Measurements from ENCODE around the gene CCDC169.
A peak's percentile ranks its signal among the peaks of the same experiment; 100 is the strongest.
"Not testable (repeated sequence)": the region's sequence is repeated elsewhere in the genome, so short reads cannot be mapped to it uniquely, and the experiment has no call there.

CCDC169 gene

GRCh38 chr13:36297366-36298338 lies at the start of gene CCDC169:
CCDC169 (minus strand) TSS chr13:36297814; CDS start chr13:36297719, 95 bp downstream.
- peak; percentile 4 to 47 for DNase-seq (ENCODE audit: low read depth in 1 of 2, low spot score in 1 of 2)

GRCh38 chr13:36346222-36347083 lies 48.8 kb upstream of the CCDC169 start, which contains the start of gene SPART:
SPART (minus strand) TSS chr13:36346394; CDS start chr13:36335830, 10,564 bp downstream.
- peak; percentile 64 to 86 for DNase-seq (ENCODE audit: low read depth in 1 of 2, low spot score in 1 of 2)

DNA sequence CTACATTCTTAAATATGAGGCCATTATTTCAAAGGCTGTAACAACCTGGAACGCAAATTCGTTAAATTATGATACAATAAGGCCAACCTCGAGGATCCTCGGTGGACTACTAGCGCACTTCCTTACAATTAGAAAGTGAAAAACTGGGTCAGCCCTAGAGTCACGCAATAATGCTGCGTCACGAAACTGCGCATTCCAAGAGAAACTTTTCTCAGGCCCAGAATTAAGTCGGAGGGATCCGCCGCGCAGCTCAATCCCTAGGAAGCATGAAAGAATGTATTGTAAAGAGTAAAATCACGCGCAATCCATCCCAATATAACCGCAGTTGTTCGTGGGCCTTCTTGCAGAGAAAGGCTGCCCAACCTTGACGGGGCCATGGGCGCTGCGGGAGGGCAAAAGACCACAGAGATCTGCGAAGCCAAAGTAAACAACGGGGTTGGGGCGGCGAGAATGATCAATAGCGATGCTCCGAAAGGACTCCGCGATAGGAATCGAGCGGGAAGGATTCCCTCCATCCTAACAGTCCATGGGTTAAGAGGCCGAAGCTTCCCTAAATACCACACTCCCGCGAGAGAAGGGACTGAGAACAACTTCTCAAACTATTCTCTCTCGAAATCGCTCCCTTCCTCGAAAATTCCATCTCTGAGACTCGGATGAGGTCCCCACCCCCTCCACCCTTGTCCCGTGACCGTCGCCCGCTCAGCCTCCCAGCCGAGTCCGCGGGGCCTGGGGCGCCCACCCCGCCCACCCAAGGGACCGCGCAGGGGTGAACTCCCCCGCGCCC lies 48.0 kb upstream of the CCDC169 start:
- peak; percentile 21 to 22 for DNase-seq (ENCODE audit: low read depth in 1 of 2, low spot score in 1 of 2)

GRCh38 chr13:36344886-36345437 lies 47.3 kb upstream of the CCDC169 start:
- DNase-seq (ENCODE audit: low read depth in 1 of 2, low spot score in 1 of 2) = no peak

DNA sequence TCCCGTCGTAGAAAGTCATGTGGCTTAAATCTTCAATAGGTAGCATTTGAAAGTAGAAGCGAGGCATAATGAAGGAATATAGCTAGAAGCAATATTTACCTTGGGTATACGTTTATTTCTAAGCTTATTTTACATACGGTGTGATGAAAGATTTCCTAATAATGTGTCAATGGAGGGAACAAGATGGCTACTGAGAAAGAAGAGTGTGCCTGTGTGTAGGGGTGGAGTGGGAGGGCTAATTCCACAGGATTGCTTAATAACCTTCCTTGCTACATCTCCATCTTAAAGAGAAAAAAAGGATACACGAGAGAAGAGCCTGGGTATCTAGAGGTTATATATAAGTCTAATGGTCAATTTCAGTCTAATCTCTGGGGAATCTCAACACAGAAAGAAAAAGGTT lies 46.6 kb upstream of the CCDC169 start:
- DNase-seq (ENCODE audit: low read depth in 1 of 2, low spot score in 1 of 2) = no peak

DNA sequence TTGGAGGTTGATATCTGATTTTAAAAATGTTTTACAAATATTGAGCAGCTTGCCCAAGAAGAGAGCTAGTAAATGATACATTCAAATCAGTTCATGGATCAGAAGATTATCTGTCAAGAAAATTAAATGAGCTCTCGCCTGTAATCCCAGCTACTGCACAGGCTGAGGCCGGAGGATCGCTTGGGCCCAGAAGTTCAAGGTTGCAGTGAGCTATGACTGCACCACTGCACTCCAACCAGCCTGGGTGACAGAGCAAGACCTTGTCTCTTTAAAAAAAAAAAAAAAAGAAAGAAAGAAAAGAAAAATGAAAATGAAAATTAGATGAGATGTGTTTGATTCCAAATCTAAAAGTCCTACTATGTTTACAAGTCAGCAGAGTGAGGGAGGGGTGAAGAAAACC lies 46.2 kb upstream of the CCDC169 start:
- no peak for DNase-seq (ENCODE audit: low read depth in 1 of 2, low spot score in 1 of 2)

DNA sequence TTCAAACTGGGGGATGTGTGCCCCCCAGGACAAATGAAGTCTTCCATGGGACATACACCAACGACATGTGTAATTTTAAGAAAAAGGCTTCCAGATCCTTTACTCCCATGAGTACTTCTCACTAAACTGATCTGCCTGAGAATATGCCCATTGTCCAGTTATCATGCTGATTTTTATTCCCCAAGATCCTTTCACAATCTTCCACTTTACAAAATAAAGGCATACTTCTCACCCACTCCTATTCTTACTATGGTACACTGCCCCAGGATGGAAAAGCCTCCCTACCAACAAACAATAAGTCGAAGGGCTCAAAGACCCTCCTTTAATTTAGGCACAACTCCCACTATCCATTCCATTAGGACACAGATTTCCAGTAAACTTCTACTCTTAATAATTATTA lies 45.1 kb upstream of the CCDC169 start:
- DNase-seq (ENCODE audit: low read depth in 1 of 2, low spot score in 1 of 2) = no peak

GRCh38 chr13:36341718-36342117 lies 44.1 kb upstream of the CCDC169 start:
- no peak for DNase-seq (ENCODE audit: low read depth in 1 of 2, low spot score in 1 of 2)

GRCh38 chr13:36339600-36340155 lies 42.1 kb upstream of the CCDC169 start:
- DNase-seq (ENCODE audit: low read depth in 1 of 2, low spot score in 1 of 2) = no peak

DNA sequence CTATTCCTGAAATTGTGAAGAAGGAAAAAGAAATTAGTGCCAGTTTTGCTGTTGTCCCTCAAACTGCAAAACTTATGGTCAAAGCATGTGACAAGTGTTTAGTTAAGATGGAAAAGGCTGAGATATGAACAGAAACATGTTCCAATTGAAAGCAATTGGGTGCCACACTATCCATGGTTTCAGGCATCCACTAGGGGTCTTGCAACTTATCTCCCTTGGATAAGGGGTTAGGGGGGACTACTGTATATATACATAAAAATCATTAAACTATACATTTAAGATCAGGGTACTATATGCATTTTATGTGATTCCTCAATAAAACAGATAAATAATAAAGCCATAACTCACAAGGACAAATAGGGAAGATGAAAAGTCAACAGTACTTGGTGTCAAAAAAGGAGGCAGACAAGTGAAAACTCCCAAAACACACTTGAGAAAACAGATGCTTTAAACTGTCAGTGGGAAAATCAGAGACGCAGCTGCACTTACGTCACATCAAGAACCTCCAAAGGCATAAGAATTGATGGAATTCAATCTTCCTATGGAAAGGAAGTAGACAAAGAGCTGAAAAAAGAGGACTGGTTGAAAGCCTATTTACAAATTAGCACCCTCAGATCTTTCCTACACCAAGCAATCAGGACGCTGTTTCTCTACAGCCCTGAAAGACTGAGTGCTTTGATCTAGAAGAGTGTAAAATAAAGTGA lies 40.5 kb upstream of the CCDC169 start:
- DNase-seq (ENCODE audit: low read depth in 1 of 2, low spot score in 1 of 2) = no peak

DNA sequence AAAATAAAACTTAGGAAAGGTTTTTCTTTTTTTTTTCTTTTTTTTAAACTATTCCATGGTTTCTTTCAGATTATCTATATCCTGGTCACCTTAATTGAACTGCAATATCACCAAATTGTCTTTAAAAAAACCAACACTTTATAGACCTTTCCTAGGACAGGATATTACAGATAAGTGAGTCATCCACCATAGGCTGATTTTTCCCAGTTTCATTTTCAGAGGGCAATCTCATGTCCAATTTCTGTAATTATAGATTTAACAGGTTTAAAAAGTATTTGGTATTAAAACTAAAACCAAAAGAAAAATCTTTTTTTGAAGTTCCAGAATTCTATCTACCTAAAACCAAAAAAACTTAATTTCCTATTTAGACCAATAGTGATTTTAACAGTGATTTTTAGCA lies 35.4 kb upstream of the CCDC169 start:
- no peak for DNase-seq (ENCODE audit: low read depth in 1 of 2, low spot score in 1 of 2)

DNA sequence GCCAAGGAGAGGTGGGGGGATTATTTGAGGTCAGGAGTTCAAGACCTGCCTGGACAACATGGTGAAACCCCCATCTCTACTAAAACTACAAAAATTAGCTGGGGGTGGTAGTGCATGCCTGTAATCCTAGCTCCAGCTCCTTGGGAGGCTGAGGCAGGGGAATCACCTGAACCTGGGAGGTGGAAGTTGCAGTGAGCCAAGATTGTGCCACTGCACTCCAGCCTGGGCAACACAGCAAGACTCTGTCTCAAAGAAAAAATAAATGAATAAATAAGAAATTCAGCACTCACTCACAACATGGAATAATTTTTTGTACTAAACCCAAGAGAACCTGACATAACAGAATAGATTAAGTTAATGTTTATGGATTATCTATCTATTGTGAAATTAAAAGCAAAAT lies 34.6 kb upstream of the CCDC169 start:
- DNase-seq (ENCODE audit: low read depth in 1 of 2, low spot score in 1 of 2) = not testable (repeated sequence)

- no peak for DNase-seq (ENCODE audit: low read depth in 1 of 2, low spot score in 1 of 2)
These were observed 33.7 kb upstream of the CCDC169 start for GRCh38 chr13:36331280-36331679.

DNA sequence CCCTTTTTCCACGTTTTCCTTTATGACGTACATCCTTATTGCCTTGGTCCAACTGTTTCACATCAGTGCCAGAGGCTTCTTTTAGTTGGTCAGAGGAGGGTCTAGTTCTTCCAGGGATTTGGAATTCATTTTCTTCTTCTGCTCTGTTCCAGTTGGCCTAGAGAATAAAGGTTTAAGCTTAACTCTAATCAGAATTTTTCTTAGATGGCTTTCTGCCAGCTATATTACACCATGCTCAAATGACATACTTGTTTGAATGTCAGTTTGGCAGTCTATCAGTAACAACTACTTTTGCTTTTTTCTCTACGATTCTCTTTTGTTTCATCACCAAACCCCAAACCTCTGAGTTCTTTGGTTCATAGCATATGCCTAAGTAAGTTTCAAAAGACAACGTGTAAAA lies 31.7 kb upstream of the CCDC169 start:
- DNase-seq (ENCODE audit: low read depth in 1 of 2, low spot score in 1 of 2) = no peak

- no peak for DNase-seq (ENCODE audit: low read depth in 1 of 2, low spot score in 1 of 2)
These were observed 31.2 kb upstream of the CCDC169 start for GRCh38 chr13:36328821-36329220.

DNA sequence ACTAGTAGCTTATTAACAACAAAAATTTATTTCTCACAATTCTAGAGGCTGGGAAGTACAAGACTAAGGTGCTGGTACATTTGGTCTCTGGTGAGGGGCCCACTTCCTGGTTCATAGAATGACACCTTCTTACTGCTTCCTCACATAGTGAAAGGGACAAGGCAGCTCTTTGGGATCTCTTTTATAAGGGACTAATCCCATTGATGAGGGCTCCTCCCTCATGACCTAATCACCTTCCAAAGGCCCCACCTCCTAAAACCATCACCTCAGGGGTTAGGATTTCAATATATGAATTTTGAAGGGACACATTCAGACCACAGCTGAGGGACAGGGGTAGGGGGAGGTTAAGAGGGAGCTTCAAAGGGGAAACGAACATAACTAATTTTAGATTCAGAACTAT lies 28.3 kb upstream of the CCDC169 start:
- no peak for DNase-seq (ENCODE audit: low read depth in 1 of 2, low spot score in 1 of 2)

GRCh38 chr13:36324881-36325280 lies 27.3 kb upstream of the CCDC169 start:
- not testable (repeated sequence) for DNase-seq (ENCODE audit: low read depth in 1 of 2, low spot score in 1 of 2)

GRCh38 chr13:36323951-36324566 lies 26.4 kb upstream of the CCDC169 start:
- no peak for DNase-seq (ENCODE audit: low read depth in 1 of 2, low spot score in 1 of 2)

- DNase-seq (ENCODE audit: low read depth in 1 of 2, low spot score in 1 of 2) = no peak
These were observed 25.8 kb upstream of the CCDC169 start for GRCh38 chr13:36323408-36323807.

Measured in activated CD4-positive, alpha-beta T cell treated with anti-CD3 and anti-CD28 coated beads, Interleukin-2, amount 50 U/mL, for 24 hours (primary cell).